Activated CD4-positive, alpha-beta T cell treated with anti-CD3 and anti-CD28 coated beads for 1 hour (primary cell): ENCODE data around the gene THAP6.
"Not testable (repeated sequence)": the region's sequence is repeated elsewhere in the genome, so short reads cannot be mapped to it uniquely, and the experiment has no call there.

Experiments
- DNase-seq: peaks from one replicate; pipeline ENCODE4 v3.0.0-alpha.2; 2020

THAP6 gene

DNA sequence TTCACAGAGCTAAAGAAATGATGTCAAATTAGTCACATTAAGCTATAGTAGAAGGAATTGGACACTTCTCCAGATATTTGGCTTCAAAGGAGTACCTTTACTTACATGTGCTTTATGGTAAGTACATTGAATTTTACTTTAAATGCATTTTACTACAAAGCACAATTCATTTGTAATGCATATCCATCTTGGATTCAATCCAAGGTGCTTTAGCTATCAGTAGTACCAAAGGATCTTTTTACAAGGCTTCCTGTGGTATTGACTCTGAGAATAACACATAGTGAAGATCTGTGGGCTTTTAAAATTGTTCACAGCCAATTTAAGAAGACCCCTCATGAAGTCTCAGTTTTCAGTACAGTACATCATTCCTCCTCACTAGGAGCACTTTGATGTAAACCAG is 13.2 kb downstream of the THAP6 start:
- DNase-seq = no peak

DNA sequence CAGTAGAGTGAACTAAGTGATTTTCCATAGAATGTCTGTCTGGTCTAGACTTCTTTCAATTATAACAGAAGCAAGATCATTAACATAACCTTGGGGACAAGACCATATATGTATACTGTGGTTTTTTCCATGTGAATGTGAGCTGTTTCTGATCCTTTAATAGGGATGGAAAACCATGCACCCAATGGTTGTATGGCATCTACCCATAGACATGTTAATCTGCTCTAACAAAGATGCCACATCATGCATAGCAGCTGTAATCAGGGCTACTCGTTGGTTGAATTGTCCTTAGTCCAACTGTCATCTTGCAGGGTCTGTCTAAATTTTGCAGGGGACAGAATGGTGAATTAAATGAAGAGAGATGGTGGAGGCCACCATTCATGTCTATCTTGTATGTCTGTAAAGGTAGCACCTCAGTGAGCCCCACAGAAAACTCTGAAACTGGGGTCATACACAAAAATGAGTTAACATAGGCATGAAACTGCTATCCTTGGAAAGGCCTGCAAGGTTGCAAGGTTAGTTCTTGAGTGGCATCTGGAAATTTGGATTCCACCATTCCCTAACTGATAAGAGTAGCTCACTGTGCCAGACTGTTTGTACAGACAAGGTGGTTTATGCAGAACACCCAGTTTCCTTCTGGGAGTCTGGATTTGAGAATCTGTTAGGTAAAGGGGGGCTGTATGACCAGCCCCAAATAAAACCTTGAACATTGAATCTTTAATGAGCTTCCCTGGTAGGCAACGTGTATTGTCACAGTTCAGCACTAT is 16.5 kb downstream of the THAP6 start:
- no peak for DNase-seq

DNA sequence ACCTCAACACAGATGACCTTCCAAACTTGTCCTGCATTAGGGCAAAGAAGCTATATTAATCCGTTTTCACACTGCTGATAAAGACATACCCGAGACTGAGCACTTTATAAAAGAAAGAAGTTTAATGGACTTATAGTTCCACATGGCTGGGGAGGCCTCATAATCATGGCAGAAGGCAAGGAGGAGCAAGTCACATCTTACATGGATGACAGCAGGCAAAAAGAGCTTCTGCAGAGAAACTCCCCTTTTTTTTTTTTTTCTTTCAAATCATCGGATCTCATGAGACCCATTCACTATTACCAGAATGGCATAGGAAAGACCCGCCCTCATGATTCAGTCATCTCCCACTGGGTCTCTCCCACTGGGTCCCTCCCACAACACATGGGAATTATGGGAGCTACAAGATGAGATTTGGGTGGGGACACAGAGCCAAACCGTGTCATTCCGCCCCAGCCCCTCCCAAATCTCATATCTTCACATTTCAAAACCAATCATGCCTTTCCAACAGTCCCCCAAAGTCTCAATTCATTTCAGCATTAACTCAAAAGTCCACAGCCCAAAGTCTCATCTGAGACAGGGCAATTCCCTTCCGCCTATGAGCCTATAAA is 17.4 kb downstream of the THAP6 start:
- DNase-seq = not testable (repeated sequence)

DNA sequence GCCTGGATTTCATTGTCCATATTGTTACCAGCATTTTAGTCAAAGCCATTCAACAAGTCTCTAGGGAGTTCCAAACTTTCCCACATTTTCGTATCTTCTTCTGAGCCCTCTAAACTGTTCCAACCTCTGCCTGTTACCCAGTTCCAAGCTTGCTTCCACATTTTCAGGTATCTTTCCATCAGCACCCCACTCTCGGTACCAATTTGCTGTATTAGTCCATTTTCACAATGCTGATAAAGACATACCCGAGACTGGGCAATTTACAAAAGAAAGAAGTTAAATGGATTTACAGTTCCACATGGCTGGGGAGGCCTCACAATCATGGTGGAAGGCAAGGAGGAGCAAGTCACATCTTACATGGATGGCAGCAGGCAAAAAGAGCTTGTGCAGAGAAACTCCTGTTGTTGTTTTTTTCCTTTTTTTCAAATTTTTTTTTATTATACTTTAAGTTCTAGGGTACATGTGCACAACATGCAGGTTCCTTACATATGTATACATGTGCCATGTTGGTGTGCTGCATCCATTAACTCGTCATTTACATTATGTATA is 19.1 kb downstream of the THAP6 start:
- DNase-seq = not testable (repeated sequence)

DNA sequence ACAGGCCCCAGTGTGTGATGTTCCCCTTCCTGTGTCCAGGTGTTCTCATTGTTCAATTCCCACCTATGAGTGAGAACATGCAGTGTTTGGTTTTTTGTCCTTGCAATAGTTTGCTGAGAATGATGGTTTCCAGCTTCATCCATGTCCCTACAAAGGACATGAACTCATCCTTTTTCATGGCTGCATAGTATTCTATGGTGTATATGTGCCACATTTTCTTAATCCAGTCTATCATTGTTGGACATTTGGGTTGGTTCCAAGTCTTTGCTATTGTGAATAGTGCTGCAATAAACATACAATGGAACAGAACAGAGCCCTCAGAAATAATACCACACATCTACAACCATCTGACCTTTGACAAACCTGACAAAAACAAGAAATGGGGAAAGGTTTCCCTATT is 19.7 kb downstream of the THAP6 start:
- not testable (repeated sequence) for DNase-seq

DNA sequence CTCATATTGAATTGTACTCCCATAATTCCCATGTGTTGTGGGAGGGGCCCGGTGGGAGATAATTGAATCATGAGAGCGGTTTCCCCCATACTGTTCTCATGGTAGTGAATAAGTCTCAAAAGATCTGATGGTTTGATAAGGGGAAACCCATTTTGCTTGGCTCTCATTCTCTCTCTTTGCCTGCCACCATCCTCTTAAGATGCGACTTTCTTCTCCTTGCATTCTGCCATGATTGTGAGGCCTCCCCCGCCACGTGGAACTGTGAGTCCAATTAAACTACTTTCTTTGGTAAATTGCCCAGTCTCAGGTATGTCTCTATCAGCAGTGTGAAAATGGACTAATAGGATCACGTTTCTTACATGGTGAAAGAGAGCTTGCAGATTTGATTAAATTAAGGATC is 23.0 kb downstream of the THAP6 start:
- not testable (repeated sequence) for DNase-seq

DNA sequence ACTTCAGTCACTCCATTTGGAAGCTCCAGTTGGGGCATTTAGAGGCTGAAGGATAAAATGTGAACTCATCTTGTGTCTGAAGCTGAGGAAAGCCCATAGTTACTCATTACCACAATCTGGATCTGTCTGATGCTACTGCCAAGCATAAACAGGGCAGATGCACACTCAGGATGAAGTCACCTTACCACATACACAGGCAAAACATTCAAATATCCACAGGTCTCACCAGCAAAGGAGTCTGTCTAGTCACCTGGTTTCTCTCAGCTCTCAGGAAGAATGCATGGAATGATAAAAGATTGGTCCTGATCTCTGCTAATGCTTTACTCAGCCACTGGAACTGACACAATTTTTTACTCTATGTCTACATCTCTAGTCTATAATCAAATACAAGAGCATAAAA is 28.6 kb downstream of the THAP6 start:
- DNase-seq = no peak

DNA sequence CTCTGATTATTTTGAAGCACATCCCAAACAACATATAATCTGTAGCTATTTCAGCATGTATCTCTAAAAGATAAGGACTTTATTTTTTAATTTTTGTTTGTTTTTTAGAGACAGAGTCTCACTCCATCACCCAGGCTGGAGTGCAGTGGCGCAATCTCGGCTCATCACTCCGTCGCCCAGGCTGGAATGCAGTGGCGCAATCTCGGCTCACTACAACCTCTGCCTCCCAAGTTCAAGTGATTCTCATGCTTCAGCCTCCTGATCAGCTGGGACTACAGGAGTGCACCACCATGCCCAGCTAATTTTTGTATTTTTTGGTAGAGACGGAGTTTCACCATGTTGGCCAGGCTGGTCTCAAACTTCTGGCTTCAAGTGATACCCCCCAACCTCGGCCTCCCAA is 29.9 kb downstream of the THAP6 start:
- DNase-seq = not testable (repeated sequence)

DNA sequence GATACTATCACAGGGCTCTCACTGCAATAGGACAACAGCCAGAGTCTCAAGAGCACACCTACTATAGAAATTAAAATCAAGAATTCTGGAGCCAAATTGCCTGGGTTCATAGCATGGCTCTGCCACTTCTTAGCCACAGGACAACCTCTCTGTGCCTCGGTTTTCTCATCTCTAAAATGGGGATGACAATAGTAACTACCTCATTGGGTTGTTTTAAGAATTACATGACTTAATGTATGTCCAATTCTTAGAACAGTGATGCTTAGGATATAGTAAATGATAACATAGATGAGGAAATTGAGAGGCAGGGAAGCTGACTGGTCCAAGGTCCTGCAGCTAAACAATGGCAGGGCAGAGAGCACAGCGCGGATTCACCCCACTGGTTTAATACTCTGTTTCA is 30.6 kb downstream of the THAP6 start:
- no peak for DNase-seq

DNA sequence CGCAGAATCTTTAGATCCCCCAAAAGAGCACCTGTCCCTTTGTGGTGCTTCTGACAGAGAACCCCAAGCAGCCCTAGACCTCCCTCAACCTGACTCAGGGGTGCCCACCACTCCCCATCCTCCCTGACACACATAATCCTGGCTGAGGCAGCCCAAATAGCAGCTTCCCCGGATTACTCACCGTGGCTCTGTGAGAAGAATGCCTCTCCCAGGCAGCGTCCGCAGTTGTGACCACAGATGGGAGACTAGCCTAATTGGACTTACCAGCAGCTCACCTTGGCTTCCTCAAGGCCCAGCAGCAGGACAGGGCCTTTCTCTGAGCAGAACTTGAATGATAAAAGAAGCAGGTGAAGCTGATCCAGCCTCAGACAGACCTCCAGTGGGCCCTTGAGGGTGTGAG is 31.3 kb downstream of the THAP6 start:
- no peak for DNase-seq

DNA sequence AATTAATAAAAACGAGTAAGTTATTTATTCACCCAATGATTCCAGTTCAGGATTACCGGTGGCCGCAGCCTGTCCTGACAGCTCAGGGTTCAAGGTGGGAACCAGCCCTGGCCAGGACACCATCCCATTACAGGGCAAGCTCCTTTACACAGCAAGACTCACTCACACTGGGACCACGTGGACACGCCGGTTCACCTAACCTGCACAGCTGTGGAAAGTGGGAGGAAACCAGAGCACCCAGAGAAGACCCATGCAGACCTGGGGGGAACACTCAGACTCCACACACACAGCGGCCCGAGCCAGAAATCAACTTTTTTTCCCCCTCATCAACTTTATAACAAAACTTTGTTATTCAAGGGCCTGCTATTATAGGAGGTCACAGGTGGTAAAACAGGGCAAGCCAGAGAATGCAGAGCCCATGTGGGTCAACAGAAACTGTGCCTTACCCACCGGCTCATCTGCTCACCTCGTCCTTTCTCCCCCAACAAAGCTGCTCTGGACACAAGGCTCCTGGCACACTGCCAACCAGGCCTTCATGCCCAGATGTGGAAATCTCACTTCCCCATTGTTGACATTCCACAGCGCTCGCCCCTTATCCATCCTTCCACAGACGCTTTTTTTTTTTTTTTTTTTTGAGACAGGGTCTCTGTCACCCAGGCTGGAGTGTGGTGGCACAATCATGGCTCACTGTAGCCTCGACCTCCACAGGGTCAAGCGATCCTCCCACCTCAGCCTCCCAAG is 33.5 kb downstream of the THAP6 start:
- no peak for DNase-seq

DNA sequence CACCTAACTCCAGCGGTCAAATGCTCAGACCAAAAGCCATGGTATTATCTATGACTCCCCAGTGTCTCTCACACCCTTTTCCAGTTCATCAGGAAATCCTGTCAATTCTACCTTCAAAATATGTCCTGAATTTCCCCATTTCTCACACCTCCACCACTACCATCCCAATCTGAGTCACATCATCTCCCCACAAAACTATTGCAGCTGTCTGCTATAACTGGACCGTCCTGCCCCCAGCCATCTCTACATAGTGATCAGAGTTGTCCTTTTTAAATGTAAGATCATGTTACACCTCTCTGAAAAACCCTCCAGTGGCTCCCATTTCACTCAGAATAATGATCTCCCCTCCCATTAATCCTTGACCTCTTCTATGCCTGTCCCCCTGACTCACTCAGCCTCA is 34.7 kb downstream of the THAP6 start:
- DNase-seq = no peak

DNA sequence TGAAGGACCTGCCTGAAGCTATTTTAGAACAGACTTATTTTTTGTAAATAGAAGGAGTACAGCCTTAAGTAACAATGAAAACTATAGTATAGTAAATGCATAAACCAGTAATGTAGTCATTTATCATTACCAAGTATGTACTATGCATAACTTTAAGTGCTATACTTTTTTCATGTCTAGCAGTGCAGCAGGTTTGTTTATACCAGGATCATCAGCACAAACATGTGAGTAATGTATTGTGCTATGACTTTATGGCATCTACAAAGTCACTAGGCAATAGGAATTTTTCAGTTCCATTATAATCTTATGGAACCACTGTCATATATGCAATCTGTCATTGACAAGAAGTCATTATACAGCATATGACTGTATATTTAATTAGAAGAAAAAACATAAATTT is 38.2 kb downstream of the THAP6 start:
- DNase-seq = no peak

DNA sequence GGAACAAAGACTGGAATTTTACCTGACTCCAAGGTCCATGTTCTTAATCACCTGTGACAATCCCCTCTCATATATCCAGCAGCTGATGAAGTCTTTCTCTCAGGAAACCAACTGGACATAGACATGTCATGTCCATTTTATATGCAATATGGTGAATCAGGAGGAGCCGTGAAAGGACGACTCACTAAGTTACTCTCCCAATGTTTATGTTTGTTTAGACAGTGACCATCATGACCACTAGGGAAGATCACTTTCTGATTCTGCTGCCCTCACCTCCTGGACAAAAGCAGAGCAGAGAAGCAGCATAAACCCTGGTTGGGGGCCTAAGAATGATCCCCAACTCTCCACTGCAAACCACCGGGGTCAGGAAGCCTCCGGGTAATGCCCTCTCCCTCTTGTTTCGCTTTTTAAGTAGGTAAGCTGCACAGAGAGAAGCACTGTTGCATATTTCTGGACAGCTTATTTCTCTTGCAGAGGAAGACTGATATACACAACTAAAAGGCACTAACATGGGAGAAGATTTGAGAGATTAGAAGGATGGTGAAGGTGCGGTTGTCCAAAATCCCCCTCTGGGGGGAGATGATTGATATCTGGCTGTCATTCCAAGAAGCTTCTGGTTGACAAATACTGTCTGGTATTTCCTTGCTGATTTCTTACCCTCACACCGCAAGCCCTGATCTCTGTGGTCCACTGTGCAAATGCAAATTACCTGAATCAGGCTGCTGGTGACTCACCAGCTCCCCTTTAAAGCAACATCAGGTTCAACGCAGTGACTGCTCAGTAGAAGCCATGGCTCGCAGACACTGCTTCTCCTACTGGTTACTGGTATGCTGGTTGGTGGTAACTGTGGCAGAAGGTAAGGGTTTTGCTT is 41.3 kb downstream of the THAP6 start, which contains the start of gene ODAPH:
TSS of gene ODAPH (plus strand) at position 773 of the 871 bp plus-strand sequence. CDS start at position 790, 17 bp downstream.
- no peak for DNase-seq

DNA sequence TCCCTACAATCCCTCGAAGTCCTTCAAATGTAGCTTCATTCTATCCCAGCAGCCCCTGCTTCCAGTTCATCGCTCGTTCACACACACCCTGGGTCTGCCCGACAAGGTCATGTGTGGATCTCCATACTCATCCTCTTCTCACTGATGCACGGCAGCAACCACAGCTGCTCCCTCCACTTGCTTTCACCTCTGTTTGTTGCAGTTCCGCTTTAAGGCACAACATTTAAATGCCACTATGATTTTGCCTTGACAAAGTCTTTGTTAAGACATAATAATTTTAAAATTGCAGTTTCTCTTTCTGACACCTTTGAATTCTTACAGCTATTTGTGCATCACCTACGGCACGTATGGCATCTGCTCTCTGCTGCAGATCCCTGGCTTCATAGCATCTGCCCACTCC is 43.4 kb downstream of the THAP6 start:
- DNase-seq = no peak

DNA sequence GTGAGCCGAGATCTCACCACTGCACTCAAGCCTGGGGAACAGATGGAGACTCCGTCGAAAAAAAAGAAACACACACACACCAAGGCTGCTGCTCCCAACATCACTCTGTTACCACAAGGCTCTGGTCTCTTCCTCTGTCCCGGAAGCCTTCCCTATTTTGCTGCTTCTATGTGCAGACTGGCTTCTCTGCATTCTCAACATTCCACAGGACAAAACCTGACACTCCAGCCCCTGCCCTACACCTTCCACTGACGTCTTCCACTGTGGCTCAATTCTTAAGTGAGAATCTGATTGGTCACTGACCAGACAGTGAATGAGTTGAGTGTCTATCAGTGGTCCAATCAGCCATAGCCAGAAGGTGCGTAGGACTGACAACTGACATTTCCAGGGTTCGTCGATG is 47.5 kb downstream of the THAP6 start:
- no peak for DNase-seq

DNA sequence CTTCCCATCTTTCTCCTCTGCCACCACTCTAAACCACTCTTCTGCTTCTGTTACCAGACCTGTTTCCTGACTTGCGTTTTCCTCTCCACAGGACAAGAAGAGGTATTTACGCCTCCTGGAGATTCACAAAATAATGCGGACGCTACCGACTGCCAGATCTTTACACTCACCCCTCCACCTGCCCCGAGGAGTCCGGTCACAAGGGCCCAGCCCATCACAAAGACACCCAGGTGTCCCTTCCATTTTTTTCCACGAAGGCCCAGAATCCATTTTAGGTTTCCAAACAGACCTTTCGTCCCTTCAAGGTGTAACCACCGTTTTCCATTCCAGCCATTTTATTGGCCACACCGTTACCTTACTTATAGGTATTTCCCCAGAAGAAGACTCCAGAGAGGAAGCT is 49.8 kb downstream of the THAP6 start:
- no peak for DNase-seq

DNA sequence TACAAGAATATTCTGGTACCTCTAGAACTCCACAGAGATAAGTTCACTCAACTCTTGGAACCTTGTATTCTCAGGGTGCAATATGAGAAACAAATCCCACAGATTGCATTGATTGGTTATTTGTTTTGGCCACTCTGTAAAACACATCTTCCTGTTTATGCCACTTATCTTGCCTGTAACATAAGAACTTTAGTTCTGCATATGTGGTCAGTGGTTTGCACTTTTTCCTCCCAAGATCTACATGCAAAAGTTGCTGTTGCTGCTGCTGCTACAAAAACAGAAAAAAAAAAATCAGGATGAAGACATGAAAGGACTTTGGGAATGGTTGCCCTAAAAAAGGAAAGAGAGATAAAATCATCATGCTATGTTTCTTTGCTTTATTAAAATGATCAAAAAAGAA is 51.2 kb downstream of the THAP6 start:
- DNase-seq = no peak

DNA sequence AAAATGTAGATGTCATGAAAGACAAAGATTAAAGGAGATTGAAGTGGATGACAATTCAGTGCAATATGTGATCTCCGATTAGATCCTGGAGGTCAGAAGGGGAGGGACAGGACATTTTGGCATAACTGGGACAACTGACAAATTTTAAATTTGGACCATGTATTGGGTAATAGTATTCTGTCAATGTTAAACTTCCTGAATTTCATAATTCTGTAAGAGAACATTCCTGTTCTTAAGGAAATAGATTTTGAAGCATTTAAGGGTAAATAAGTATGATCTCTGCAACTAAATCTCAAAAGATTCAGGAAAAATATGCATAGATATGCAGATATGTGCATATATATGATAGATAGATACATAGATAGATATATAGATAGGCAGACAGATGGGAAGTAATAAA is 52.6 kb downstream of the THAP6 start:
- DNase-seq = no peak

DNA sequence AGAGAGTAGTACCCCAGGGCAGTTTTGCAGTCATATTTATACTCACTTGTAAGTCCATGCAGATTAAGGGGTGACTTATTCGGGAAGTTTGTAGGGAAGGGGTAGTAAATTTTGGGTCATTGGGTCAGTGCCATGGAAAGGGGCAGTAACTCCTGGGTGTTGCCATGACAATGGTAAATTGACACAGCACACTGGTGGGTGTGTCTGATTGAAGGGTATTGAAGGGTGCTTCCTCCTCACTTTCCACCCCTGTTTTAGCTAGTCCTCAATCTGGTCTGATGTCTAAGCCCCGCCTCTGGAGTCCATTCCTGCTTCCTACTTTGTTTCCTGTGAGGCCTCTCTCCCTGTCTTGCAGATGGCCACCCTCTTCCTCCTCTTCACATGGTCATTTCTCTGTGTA is 53.5 kb downstream of the THAP6 start:
- no peak for DNase-seq
